ENCODE measurements around the gene HEATR1. TPM values are rescaled to one million over a fixed set of nuclear protein-coding genes. Genes with fewer than 3 reads are reported as not detected.
A peak's percentile ranks its signal among the peaks of the same experiment; 100 is the strongest.
"Not testable (repeated sequence)": the region's sequence is repeated elsewhere in the genome, so short reads cannot be mapped to it uniquely, and the experiment has no call there.

HEATR1 gene
- total RNA-seq, 1 donor: 47.9 TPM

DNA sequence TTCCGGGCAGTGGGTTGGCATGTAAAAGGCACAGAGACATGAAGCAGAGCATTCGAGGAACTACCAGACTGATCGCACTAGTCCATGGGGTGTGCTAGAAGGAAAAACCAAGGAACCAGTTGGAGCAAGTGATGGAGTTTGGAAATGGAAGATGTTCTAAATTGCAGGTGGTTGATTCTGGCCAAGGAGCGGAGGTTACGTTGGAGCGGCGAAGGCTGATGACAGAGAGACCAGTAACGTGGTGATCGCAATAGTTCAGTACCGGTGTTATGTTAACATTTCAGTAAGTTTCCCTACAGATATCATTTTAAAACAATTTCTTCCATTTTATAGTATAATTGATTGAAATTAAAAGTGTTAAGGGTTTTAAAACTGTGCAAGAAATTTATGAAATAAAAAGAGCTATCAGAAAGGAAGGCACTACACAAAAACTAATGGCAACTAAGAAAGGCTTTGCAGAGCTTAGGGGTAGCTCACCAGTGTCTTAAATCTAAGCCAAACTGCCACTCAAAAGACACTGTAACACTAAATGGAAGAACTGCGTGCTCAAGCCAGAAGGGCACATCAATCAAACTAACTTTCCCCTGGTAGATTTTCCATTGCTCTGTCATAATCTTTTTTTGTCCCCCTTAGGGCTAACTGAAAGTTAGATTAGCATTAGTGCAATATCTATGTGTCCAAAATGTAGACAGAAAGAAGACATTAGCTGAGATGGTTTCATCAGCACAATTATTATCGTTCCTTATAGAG is 11.3 kb upstream of the HEATR1 start:
- DNase-seq (ENCODE audit: low read depth): no peak
- no peak overlapping the region for H3K4me3 ChIP-seq (ENCODE audit: low read depth, low read length)
- TF ChIP-seq, protein P1, sequence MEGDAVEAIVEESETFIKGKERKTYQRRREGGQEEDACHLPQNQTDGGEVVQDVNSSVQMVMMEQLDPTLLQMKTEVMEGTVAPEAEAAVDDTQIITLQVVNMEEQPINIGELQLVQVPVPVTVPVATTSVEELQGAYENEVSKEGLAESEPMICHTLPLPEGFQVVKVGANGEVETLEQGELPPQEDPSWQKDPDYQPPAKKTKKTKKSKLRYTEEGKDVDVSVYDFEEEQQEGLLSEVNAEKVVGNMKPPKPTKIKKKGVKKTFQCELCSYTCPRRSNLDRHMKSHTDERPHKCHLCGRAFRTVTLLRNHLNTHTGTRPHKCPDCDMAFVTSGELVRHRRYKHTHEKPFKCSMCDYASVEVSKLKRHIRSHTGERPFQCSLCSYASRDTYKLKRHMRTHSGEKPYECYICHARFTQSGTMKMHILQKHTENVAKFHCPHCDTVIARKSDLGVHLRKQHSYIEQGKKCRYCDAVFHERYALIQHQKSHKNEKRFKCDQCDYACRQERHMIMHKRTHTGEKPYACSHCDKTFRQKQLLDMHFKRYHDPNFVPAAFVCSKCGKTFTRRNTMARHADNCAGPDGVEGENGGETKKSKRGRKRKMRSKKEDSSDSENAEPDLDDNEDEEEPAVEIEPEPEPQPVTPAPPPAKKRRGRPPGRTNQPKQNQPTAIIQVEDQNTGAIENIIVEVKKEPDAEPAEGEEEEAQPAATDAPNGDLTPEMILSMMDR (IDR thresholded peaks at IDR 0.05; ENCODE audit: insufficient read depth, low read depth, low read length): no peak

DNA sequence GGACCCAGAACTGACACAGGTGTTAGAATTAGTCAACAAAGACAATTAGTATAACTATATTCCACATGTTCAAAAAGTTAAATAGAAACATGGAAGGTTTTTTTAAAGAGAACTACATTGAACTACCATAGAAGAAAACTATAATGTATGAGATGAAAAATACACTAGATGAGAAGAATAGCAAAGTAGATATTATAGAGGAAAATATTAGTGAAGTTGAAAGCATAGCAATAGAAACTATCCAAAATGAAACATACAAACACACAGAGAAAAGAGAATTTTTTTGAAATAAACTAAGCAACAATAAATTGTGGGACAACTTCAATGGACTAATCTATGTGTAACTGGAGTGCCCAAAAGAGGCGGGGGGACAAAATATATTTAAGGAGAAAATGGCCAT is 8.0 kb upstream of the HEATR1 start:
- TF ChIP-seq, protein P1 (IDR thresholded peaks at IDR 0.05; ENCODE audit: insufficient read depth, low read depth, low read length): no peak
- H3K4me3 ChIP-seq (ENCODE audit: low read depth, low read length): no peak overlapping the region
- DNase-seq (ENCODE audit: low read depth): no peak

- peak; percentile 75 for DNase-seq (ENCODE audit: low read depth)
- TF ChIP-seq, protein P1 (IDR thresholded peaks at IDR 0.05; ENCODE audit: insufficient read depth, low read depth, low read length): peak; percentile 65
Observed at GRCh38 chr1:236608930-236609726, 4.8 kb upstream of the HEATR1 start.

GRCh38 chr1:236607597-236607996 is 3.3 kb upstream of the HEATR1 start:
- not testable (repeated sequence) for DNase-seq (ENCODE audit: low read depth); H3K4me3 ChIP-seq (ENCODE audit: low read depth, low read length)

More at GRCh38 chr1:236608930-236609726, 4.8 kb upstream of the HEATR1 start:
- H3K4me3 ChIP-seq (ENCODE audit: low read depth, low read length): no peak overlapping the region

- H3K4me3 ChIP-seq (ENCODE audit: low read depth, low read length): peak overlapping the region; percentile 99
- DNase-seq (ENCODE audit: low read depth): no peak
- TF ChIP-seq, protein P1 (IDR thresholded peaks at IDR 0.05; ENCODE audit: insufficient read depth, low read depth, low read length): no peak
Observed at GRCh38 chr1:236604905-236605806, 840 bp upstream of the HEATR1 start.

DNA sequence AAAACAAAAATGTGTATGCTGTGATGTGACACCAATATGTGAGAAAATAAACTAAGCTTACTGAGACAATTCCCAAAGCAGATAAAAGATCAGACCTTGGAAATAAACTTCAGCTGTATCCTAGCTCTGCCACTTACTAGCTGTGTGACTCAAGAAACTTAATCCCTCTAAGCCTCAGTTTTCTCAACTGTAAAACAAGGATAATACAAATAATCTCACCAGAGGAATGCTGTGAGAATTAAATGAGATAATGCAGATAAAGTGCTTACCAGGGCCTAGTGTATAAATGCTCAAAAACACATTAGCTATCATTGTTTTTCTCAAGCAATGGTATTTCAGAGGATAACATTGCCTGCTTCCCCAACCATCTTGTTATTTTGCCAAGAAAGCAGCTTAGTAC is 2.1 kb downstream of the HEATR1 start:
- peak; percentile 68 for DNase-seq (ENCODE audit: low read depth)

More for the DNA sequence above, 2.1 kb downstream of the HEATR1 start:
- TF ChIP-seq, protein P1 (IDR thresholded peaks at IDR 0.05; ENCODE audit: insufficient read depth, low read depth, low read length): no peak
- no peak overlapping the region for H3K4me3 ChIP-seq (ENCODE audit: low read depth, low read length)
